SK-N-MC (cell line): ENCODE measurements around the gene EDEM1.

ENCODE experiments used
- EZH2 ChIP-seq: fragments of 200-600 bp; sonication (generic); IDR thresholded peaks from one replicate; pipeline ENCODE4 v1.6.1; 2017; ENCODE audit warnings: antibody characterized with exemption
- FOXP2 ChIP-seq: optimal IDR thresholded peaks from 2 replicates; pipeline ENCODE3; 2011; ENCODE audit warnings: mild to moderate bottlenecking, moderate library complexity; ENCODE audit not compliant: insufficient read depth; ENCODE audit errors: extremely low read length, control extremely low read depth
- POLR2AphosphoS5 ChIP-seq: IDR thresholded peaks from 2 replicates; pipeline ENCODE4 v1.6.1; 2012; ENCODE audit warnings: mild to moderate bottlenecking, low read depth, low read length, borderline replicate concordance

DNA sequence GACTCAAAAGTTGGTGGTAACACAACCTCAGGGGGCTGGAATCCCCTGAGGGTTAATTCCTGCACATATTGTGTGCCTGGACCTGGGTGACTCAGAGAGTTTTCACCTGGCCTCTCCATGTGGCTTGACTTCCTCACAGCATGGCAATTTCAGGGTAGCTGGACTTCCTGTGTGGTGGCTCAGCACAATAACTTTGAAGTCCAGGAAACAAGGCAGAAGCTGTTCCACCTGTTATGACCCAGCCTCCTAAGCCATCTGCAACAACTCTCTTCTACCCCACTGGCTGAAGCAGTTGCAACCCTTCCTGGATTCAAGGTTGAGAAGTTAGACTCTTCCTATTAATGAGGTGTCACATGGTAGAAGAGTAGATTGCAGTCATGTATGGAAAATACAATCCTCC lies 58.4 kb downstream of the EDEM1 start:
- TF ChIP-seq POLR2AphosphoS5 (no peak), EZH2 (no peak), FOXP2 (no peak)
